ENCODE data around the gene GRAMD4. TPM values are rescaled to one million over a fixed set of nuclear protein-coding genes. Genes with fewer than 3 reads are reported as not detected.

GRAMD4 gene
- total RNA-seq, 4 donors from 2014 or later, result 16.7 to 106 (median 53.3) TPM

GRCh38 chr22:46677323-46678002, 57.3 kb downstream of the GRAMD4 start:
- Histone ChIP-seq H3K9me3 (no peaks in the 10 kb centered on the region), H3K4me3 (no peak overlapping the region), H3K36me3 (peaks cover 0 to 11% of the 10 kb centered on the region in 2 donors), H3K4me1 (peaks cover 12 to 17% of the 10 kb centered on the region in 2 donors), H3K27me3 (no peaks in the 10 kb centered on the region), H3K27ac (peak overlapping the region; percentile 69 to 81 (median 78))
- intact Hi-C loops (cut with DNase I; ENCODE audit: low total_unique reads), result loop anchor here (5.0 kb wide), 2 partner anchors 100 to 115 kb away; no protein-coding TSS in a partner anchor
- ATAC-seq (no peak), DNase-seq (no peak)
- in situ Hi-C loops (cut with MboI; ENCODE audit: low sequenced_read_pairs in 4 of 4), result loop anchor here in 1 of 4 donors (25.0 kb wide), 1 partner anchor 115 kb away; no protein-coding TSS in a partner anchor
- TF ChIP-seq CTCF (IDR thresholded peaks at IDR 0.05 in 4 of 5, conservative IDR thresholded peaks at IDR 0.05 in 1 of 5), result no peak

- Histone ChIP-seq H3K27ac (peak overlapping the region; percentile 43 to 80 (median 73)), H3K4me1 (peaks cover 12 to 17% of the 10 kb centered on the region in 2 donors), H3K9me3 (no peaks in the 10 kb centered on the region), H3K4me3 (no peak overlapping the region), H3K36me3 (peaks cover 0 to 11% of the 10 kb centered on the region in 2 donors), H3K27me3 (no peaks in the 10 kb centered on the region)
- in situ Hi-C loops (cut with MboI; ENCODE audit: low sequenced_read_pairs in 4 of 4) (loop anchor here in 1 of 4 donors (25.0 kb wide), 1 partner anchor 116 kb away; no protein-coding TSS in a partner anchor), intact Hi-C loops (cut with DNase I; ENCODE audit: low total_unique reads) (loop anchor here (5.0 kb wide), 2 partner anchors 101 to 116 kb away; no protein-coding TSS in a partner anchor)
- DNase-seq, result no peak
- ATAC-seq, result no peak
- TF ChIP-seq CTCF (IDR thresholded peaks at IDR 0.05 in 4 of 5, conservative IDR thresholded peaks at IDR 0.05 in 1 of 5) (no peak), POLR2A (IDR thresholded peaks at IDR 0.05) (no peak)
Observed at GRCh38 chr22:46678003-46678657, 57.9 kb downstream of the GRAMD4 start.

DNA sequence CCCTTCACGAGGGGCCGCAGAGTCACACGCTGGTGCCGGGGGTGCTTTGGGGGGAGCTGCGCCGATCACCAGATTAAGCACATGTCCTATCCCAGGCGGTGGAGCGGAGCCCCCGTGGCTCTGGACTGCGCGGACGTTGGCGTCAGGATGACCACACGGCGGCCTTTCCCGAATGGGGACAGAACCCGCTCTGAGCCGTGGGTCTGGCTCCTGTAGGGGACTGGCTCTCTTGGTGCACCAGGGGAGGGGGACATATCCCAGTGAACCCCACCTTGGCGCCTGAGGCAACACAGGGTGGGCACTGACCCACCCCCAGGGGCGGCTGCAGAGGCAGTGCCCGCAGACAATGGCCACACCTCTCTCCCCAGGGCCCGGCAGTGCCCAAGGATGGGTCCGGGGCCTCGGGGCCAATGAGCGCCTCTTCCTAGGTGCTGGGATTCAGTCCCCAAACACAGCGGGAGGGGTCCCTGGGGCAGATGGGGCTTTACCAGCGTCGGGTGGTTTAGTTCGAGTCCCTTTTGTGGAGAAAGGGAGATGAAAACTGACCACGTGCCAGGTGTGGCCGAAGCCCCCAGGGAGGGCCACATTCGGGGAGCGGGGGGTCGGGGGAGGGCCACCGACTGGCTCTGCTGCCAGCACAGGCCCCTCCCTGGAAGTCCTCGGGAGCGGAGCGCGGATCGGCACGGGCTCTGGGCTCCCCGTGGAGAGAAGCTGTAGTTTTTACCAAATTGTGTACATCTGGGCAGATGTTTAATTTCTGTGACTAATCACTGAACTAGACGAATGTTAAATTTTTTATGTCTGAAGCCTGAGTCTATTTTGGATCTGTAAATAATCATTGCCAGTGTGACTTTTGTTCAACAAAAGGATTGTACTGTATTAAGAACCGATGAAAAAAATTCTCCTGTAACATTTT, 58.9 kb downstream of the GRAMD4 start:
- no peaks in the 10 kb centered on the region for H3K27me3 ChIP-seq
- peak overlapping the region; percentile 43 to 80 (median 73) for H3K27ac ChIP-seq
- no peak for DNase-seq
- in situ Hi-C loops (cut with MboI; ENCODE audit: low sequenced_read_pairs in 4 of 4) (loop anchor here in 1 of 4 donors (25.0 kb wide), 1 partner anchor 117 kb away; no protein-coding TSS in a partner anchor), intact Hi-C loops (cut with DNase I; ENCODE audit: low total_unique reads) (loop anchor here (5.0 kb wide), 2 partner anchors 102 to 117 kb away; no protein-coding TSS in a partner anchor)
- ATAC-seq, result no peak
- TF ChIP-seq POLR2A (IDR thresholded peaks at IDR 0.05), result no peak
- TF ChIP-seq CTCF (IDR thresholded peaks at IDR 0.05 in 4 of 5, conservative IDR thresholded peaks at IDR 0.05 in 1 of 5), result no peak
- H3K4me1 ChIP-seq, result peaks cover 17% of the 10 kb centered on the region in 2 donors
- peaks cover 0 to 5% of the 10 kb centered on the region in 2 donors for H3K36me3 ChIP-seq
- no peaks in the 10 kb centered on the region for H3K9me3 ChIP-seq
- no peak overlapping the region for H3K4me3 ChIP-seq

DNA sequence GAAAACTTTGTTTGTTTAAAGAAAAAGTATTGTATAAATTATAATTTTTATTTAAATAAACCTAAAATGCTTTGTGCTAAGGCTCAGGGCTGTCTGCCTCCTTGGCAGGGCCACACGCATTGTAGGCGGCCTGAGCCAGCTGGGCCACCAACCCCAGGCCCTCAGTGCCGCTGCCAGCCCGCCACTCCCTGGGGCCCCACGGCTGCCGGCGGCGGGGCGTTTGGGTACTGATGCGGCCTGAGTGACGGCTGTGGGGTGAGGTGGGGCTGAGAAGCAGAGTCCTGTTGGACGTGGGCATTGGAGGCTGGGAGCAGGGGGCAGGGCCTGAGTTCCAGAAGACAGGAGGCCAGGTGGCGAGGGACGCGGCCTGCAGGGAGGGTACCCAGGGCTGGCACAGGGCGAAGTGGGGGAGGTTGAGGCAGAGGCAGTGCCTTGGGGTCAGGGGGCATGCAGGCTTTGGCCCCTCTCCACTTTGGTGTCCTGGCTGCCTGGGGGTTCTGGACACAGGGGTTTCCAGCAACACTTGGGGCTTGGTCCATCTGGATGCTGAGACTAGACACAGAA, 59.6 kb downstream of the GRAMD4 start:
- TF ChIP-seq CTCF (IDR thresholded peaks at IDR 0.05 in 4 of 5, conservative IDR thresholded peaks at IDR 0.05 in 1 of 5), result no peak
- TF ChIP-seq POLR2A (IDR thresholded peaks at IDR 0.05), result no peak
- in situ Hi-C loops (cut with MboI; ENCODE audit: low sequenced_read_pairs in 4 of 4), result loop anchor here in 1 of 4 donors (25.0 kb wide), 1 partner anchor 117 kb away; no protein-coding TSS in a partner anchor
- Histone ChIP-seq H3K27ac (peak overlapping the region in 2 of 4 donors; percentile 69 to 77), H3K4me1 (peaks cover 17 to 18% of the 10 kb centered on the region in 2 donors), H3K27me3 (no peaks in the 10 kb centered on the region), H3K9me3 (no peaks in the 10 kb centered on the region), H3K4me3 (no peak overlapping the region), H3K36me3 (peaks cover 0 to 5% of the 10 kb centered on the region in 2 donors)
- ATAC-seq, result no peak
- DNase-seq, result no peak
- intact Hi-C loops (cut with DNase I; ENCODE audit: low total_unique reads), result loop anchor here (5.0 kb wide), 2 partner anchors 102 to 117 kb away; no protein-coding TSS in a partner anchor

Data from gastrocnemius medialis (tissue), 4 donors.